Left colon (tissue), 2 donors: ENCODE data around the gene TTC33. TPM values are rescaled to one million over a fixed set of nuclear protein-coding genes. Genes with fewer than 3 reads are reported as not detected.

Experiments
- ATAC-seq: fragments of 200-7000 bp; cut with Tn5 transposase; one replicate; pipeline ENCODE4 v1.9.1; 2020; ENCODE audit warnings: mild to moderate bottlenecking, moderate library complexity
- DNase-seq, 2 donors: peaks; one replicate each; pipeline ENCODE4 v3.0.0-alpha.2; 2020
- intact Hi-C, 2 donors: fragments of 100-400 bp; cut with DNase I in 1 of 2; cut with micrococcal nuclease in 1 of 2; formaldehyde crosslinking; loops; one replicate each; pipeline versions ENCODE4 v1.11.2 to v1.14.0; 2022; cut with DNase I, micrococcal nuclease
- total RNA-seq, 2 donors: library from RNA; stranded (reverse); fragmentation: NEBNext Ultra II Directional; extraction: Animal tissue kit (Norgen Biotek cat#: 25700); gene quantifications; one replicate each; pipeline ENCODE4 v1.2.1, GENCODE V29; 2021
- donor health status: DM: no; HTN: no; CAD: no.
- donor health status: DM: yes; HTN: yes; CAD: no.

TTC33 gene
- total RNA-seq, 2 donors from 2014 or later = 15.0 to 15.8 TPM

GRCh38 chr5:40515476-40515875 lies 240.3 kb downstream of the TTC33 start:
- DNase-seq (no peak), ATAC-seq (no peak)
- intact Hi-C loops = no loop called here

GRCh38 chr5:40514976-40515375 lies 240.8 kb downstream of the TTC33 start:
- DNase-seq (no peak), ATAC-seq (no peak)
- intact Hi-C loops = no loop called here

- intact Hi-C loops = no loop called here
- DNase-seq (no peak), ATAC-seq (no peak)
These were observed 244.0 kb downstream of the TTC33 start for GRCh38 chr5:40511801-40512200.

- DNase-seq (no peak), ATAC-seq (no peak)
- intact Hi-C loops = no loop called here
These were observed 248.7 kb downstream of the TTC33 start for GRCh38 chr5:40507095-40507494.

- ATAC-seq (no peak), DNase-seq (no peak)
- intact Hi-C loops = no loop called here
These were observed 250.7 kb downstream of the TTC33 start for GRCh38 chr5:40505031-40505430.

- DNase-seq = no peak
- peak; percentile 70 for ATAC-seq
- intact Hi-C loops = no loop called here
These were observed 252.3 kb downstream of the TTC33 start for GRCh38 chr5:40503439-40503838.

GRCh38 chr5:40502736-40503135 lies 253.0 kb downstream of the TTC33 start:
- no peak for ATAC-seq
- DNase-seq = no peak
- intact Hi-C loops = no loop called here

GRCh38 chr5:40501711-40502444 lies 253.9 kb downstream of the TTC33 start:
- DNase-seq (no peak), ATAC-seq (peak; percentile 58)
- intact Hi-C loops = no loop called here

- DNase-seq (no peak), ATAC-seq (peak; percentile 85)
- intact Hi-C loops = no loop called here
These were observed 256.1 kb downstream of the TTC33 start for GRCh38 chr5:40499518-40500273.

- ATAC-seq (no peak), DNase-seq (no peak)
- intact Hi-C loops = no loop called here
These were observed 256.8 kb downstream of the TTC33 start for GRCh38 chr5:40499007-40499406.

- ATAC-seq = no peak
- intact Hi-C loops = no loop called here
- DNase-seq = no peak
These were observed 258.2 kb downstream of the TTC33 start for GRCh38 chr5:40497573-40497972.

- intact Hi-C loops = no loop called here
- peak; percentile 41 for ATAC-seq
- no peak for DNase-seq
These were observed 260.5 kb downstream of the TTC33 start for GRCh38 chr5:40495237-40495635.

GRCh38 chr5:40494631-40495236 lies 261.0 kb downstream of the TTC33 start:
- no peak for DNase-seq
- ATAC-seq = no peak
- intact Hi-C loops = no loop called here

- intact Hi-C loops = no loop called here
These were observed 263.7 kb downstream of the TTC33 start for GRCh38 chr5:40492056-40492455.

GRCh38 chr5:40491644-40492043 lies 264.1 kb downstream of the TTC33 start:
- intact Hi-C loops = no loop called here
- DNase-seq (no peak), ATAC-seq (no peak)

More at GRCh38 chr5:40492056-40492455, 263.7 kb downstream of the TTC33 start:
- no peak for DNase-seq
- no peak for ATAC-seq

GRCh38 chr5:40490464-40491111 lies 265.2 kb downstream of the TTC33 start:
- intact Hi-C loops = no loop called here
- ATAC-seq = no peak

GRCh38 chr5:40489421-40489820 lies 266.3 kb downstream of the TTC33 start:
- DNase-seq (no peak), ATAC-seq (no peak)
- intact Hi-C loops = no loop called here

More at GRCh38 chr5:40490464-40491111, 265.2 kb downstream of the TTC33 start:
- no peak for DNase-seq

GRCh38 chr5:40486437-40487275 lies 269.1 kb downstream of the TTC33 start:
- intact Hi-C loops = no loop called here
- no peak for ATAC-seq
- DNase-seq = no peak
